NCI-H2196 (cell line): Measurements from ENCODE around the gene RANBP3.
"Not testable (repeated sequence)": the region's sequence is repeated elsewhere in the genome, so short reads cannot be mapped to it uniquely, and the experiment has no call there.

Experiments used
- DNase-seq: peaks from one replicate; lab custom pipeline; 2025; ENCODE audit not compliant: unreplicated experiment; lab: John Stamatoyannopoulos, UW

RANBP3 gene

GRCh38 chr19:5977785-5978605 is at the start of gene RANBP3:
Gene RANBP3 (minus strand): TSS chr19:5978140. CDS start chr19:5978082, 58 bp downstream.
- DNase-seq = peak; percentile 99

GRCh38 chr19:6026390-6027227 is 48.7 kb upstream of the RANBP3 start:
- DNase-seq = no peak

GRCh38 chr19:6024756-6025155 is 46.8 kb upstream of the RANBP3 start:
- not testable (repeated sequence) for DNase-seq

- no peak for DNase-seq
These were observed 46.0 kb upstream of the RANBP3 start for GRCh38 chr19:6023936-6024335.

- no peak for DNase-seq
These were observed 45.2 kb upstream of the RANBP3 start for GRCh38 chr19:6023085-6023682.

GRCh38 chr19:6022570-6023064 is 44.7 kb upstream of the RANBP3 start:
- no peak for DNase-seq

- peak; percentile 88 for DNase-seq
These were observed 44.1 kb upstream of the RANBP3 start for GRCh38 chr19:6021878-6022569.

GRCh38 chr19:6020972-6021805 is 43.2 kb upstream of the RANBP3 start:
- peak; percentile 80 for DNase-seq

- peak; percentile 87 for DNase-seq
These were observed 42.4 kb upstream of the RANBP3 start for GRCh38 chr19:6020166-6020882.

- DNase-seq = no peak
These were observed 40.8 kb upstream of the RANBP3 start for GRCh38 chr19:6018786-6019185.

- DNase-seq = no peak
These were observed 39.6 kb upstream of the RANBP3 start for GRCh38 chr19:6017576-6017975.

GRCh38 chr19:6015841-6016545 is 38.1 kb upstream of the RANBP3 start:
- DNase-seq = no peak

- no peak for DNase-seq
These were observed 36.7 kb upstream of the RANBP3 start for GRCh38 chr19:6014551-6015135.

- DNase-seq = no peak
These were observed 34.7 kb upstream of the RANBP3 start for GRCh38 chr19:6012426-6013170.

GRCh38 chr19:6011794-6012193 is 33.9 kb upstream of the RANBP3 start:
- DNase-seq = no peak

GRCh38 chr19:6011206-6011605 is 33.3 kb upstream of the RANBP3 start:
- no peak for DNase-seq

GRCh38 chr19:6010107-6010506 is 32.2 kb upstream of the RANBP3 start:
- DNase-seq = no peak

- no peak for DNase-seq
These were observed 29.9 kb upstream of the RANBP3 start for GRCh38 chr19:6007866-6008265.
